ENCODE results near the gene GAB2. TPM values are rescaled to one million over a fixed set of nuclear protein-coding genes. Genes with fewer than 3 reads are reported as not detected.
A peak's percentile ranks its signal among the peaks of the same experiment; 100 is the strongest.

The GAB2 gene
- total RNA-seq, 1 donor from 2014 or later: 10.4 TPM

DNA sequence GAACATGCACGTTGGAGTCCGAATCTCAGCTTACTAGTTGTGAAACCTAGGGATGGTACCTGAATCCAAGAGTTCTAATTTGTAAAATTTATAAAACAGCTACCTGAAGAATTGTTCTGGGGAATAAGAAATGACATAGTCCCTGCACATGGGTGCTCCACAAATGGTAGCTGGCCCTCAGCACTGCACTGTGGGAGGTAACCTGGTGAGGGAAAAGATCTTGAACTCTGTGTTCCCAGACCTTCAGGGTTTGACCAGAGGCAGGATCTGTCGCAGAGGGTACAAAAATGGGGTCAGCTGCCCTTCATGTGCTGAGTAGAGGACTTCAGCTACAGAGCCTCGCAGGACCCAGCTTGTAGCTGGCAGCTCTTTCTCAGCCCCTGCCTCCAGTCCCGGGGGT is 155.4 kb downstream of the GAB2 start:
- Histone ChIP-seq H3K27ac (ENCODE audit: low read depth, low read length) (no peak overlapping the region), H3K36me3 (ENCODE audit: control insufficient read depth in 3 of 3, insufficient read depth in 3 of 3, low read length in 3 of 3) (no peaks in the 10 kb centered on the region), H3K9me3 (ENCODE audit: control insufficient read depth in 3 of 3, low read length in 3 of 3) (no peaks in the 10 kb centered on the region), H3K4me3 (ENCODE audit: low read length in 3 of 3) (no peak overlapping the region), H3K27me3 (ENCODE audit: control insufficient read depth in 3 of 3, insufficient read depth in 3 of 3, low read length in 3 of 3) (no peaks in the 10 kb centered on the region), H3K4me1 (ENCODE audit: control insufficient read depth in 3 of 3, insufficient read depth in 3 of 3, low read length in 3 of 3) (peaks cover 3 to 14% (median 12%) of the 10 kb centered on the region in 3 donors), H3K9ac (ENCODE audit: low read depth in 1 of 3, low read length in 3 of 3) (no peak overlapping the region)

DNA sequence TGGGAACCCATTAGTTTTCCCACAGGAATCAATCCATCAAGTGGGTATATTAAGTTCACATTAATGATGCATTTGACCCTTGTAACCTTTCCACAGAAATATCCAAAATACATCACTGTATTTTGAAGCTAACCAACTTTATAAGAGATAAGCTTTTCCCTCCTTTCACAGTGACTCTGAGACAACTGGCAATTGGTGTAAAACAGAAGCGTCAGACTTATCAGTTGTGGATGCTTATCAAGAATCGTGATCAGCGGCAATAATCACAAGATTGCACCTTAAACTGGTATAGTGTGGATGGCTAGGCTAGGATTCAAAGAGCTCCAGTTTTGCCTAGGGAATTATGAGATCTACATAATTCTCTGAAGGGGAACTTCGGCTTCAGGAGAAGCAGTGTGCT is 155.8 kb downstream of the GAB2 start:
- Histone ChIP-seq H3K27me3 (ENCODE audit: control insufficient read depth in 3 of 3, insufficient read depth in 3 of 3, low read length in 3 of 3) (no peaks in the 10 kb centered on the region), H3K9me3 (ENCODE audit: control insufficient read depth in 3 of 3, low read length in 3 of 3) (no peaks in the 10 kb centered on the region), H3K27ac (ENCODE audit: low read depth, low read length) (no peak overlapping the region), H3K4me3 (ENCODE audit: low read length in 3 of 3) (no peak overlapping the region), H3K36me3 (ENCODE audit: control insufficient read depth in 3 of 3, insufficient read depth in 3 of 3, low read length in 3 of 3) (no peaks in the 10 kb centered on the region), H3K4me1 (ENCODE audit: control insufficient read depth in 3 of 3, insufficient read depth in 3 of 3, low read length in 3 of 3) (peaks cover 7 to 14% (median 12%) of the 10 kb centered on the region in 3 donors), H3K9ac (ENCODE audit: low read depth in 1 of 3, low read length in 3 of 3) (no peak overlapping the region)

DNA sequence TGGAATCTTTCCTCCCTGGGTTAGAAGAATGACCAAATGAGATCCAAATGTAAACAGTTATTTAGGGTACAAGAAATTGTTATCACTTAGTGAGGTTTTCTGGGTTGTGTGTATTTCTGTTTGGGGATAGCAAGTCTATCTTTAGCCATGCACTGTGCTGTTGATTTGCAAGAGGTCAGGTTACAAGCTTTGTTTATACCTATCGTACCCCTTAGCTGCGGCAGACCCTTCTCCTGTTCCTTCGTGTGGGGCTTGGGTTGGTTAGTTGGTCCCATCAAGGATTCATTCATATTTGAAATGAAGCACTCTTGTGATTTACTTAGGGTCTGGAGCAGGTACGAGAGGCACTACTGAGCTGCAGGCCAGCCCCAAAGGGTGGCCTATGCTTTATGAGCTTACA is 156.3 kb downstream of the GAB2 start:
- H3K9ac ChIP-seq (ENCODE audit: low read depth in 1 of 3, low read length in 3 of 3): no peak overlapping the region
- peak overlapping the region in 1 of 3 donors; percentile 43 for H3K4me3 ChIP-seq (ENCODE audit: low read length in 3 of 3)
- no peaks in the 10 kb centered on the region for H3K9me3 ChIP-seq (ENCODE audit: control insufficient read depth in 3 of 3, low read length in 3 of 3)
- peaks cover 10 to 14% (median 12%) of the 10 kb centered on the region in 3 donors for H3K4me1 ChIP-seq (ENCODE audit: control insufficient read depth in 3 of 3, insufficient read depth in 3 of 3, low read length in 3 of 3)
- no peak overlapping the region for H3K27ac ChIP-seq (ENCODE audit: low read depth, low read length)
- H3K27me3 ChIP-seq (ENCODE audit: control insufficient read depth in 3 of 3, insufficient read depth in 3 of 3, low read length in 3 of 3): no peaks in the 10 kb centered on the region
- no peaks in the 10 kb centered on the region for H3K36me3 ChIP-seq (ENCODE audit: control insufficient read depth in 3 of 3, insufficient read depth in 3 of 3, low read length in 3 of 3)

DNA sequence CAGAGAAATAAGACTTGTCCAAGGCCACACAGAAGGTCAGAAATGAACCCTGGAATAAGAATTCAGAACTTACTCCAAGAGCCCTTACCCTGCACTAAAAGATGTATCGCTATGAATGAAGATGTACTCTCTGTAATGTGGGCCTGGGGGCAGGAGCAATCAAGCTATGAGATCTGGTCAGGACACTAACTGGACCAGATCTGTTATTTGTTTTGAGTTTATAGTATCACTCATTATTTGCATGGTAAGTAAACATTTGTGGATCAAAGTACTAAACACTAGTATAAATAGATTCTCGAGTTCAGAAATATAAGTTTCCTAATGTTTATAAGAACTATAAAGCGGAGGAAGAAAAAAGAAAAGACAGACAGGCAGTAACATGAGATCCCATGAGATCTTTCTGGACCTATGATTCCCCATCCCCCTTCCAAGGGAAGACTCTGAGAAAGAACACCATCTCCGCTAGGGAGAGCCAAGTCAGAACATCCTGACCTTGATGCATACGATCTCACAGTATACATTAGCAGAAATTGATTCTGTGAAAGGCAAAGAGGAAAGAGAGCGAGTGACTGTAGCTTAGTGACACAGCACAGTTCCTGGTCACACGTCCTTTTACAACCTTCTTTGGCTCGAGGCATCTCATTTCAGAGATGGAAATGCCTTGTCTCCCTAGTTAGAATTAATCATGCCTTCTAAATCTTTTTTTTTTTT is 157.7 kb downstream of the GAB2 start:
- Histone ChIP-seq H3K4me1 (ENCODE audit: control insufficient read depth in 3 of 3, insufficient read depth in 3 of 3, low read length in 3 of 3) (peaks cover 10 to 14% (median 12%) of the 10 kb centered on the region in 3 donors), H3K9ac (ENCODE audit: low read depth in 1 of 3, low read length in 3 of 3) (no peak overlapping the region), H3K36me3 (ENCODE audit: control insufficient read depth in 3 of 3, insufficient read depth in 3 of 3, low read length in 3 of 3) (no peaks in the 10 kb centered on the region), H3K4me3 (ENCODE audit: low read length in 3 of 3) (no peak overlapping the region), H3K9me3 (ENCODE audit: control insufficient read depth in 3 of 3, low read length in 3 of 3) (no peaks in the 10 kb centered on the region), H3K27ac (ENCODE audit: low read depth, low read length) (no peak overlapping the region), H3K27me3 (ENCODE audit: control insufficient read depth in 3 of 3, insufficient read depth in 3 of 3, low read length in 3 of 3) (no peaks in the 10 kb centered on the region)

DNA sequence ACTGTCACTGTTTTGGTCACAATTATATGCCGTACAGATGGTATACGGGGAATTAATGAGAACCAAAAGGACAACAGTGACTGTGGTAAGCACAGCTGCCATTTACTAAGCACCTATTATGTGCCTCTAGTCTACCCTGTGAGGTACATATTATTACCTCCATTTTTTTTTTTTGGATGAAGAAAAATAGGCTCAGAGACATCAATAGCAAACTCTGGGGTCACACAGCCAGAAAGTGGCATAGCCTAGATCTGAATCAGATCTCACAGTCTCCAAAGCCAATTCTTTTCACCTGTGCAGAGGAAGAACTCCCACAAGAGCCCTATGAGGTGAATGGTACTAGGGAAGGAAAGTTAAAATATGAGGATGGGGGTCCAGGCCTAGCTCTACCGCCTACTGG is 160.0 kb downstream of the GAB2 start:
- H3K27ac ChIP-seq (ENCODE audit: low read depth, low read length): no peak overlapping the region
- peaks cover 10 to 14% (median 12%) of the 10 kb centered on the region in 3 donors for H3K4me1 ChIP-seq (ENCODE audit: control insufficient read depth in 3 of 3, insufficient read depth in 3 of 3, low read length in 3 of 3)
- H3K36me3 ChIP-seq (ENCODE audit: control insufficient read depth in 3 of 3, insufficient read depth in 3 of 3, low read length in 3 of 3): no peaks in the 10 kb centered on the region
- no peaks in the 10 kb centered on the region for H3K27me3 ChIP-seq (ENCODE audit: control insufficient read depth in 3 of 3, insufficient read depth in 3 of 3, low read length in 3 of 3)
- no peak overlapping the region for H3K4me3 ChIP-seq (ENCODE audit: low read length in 3 of 3)
- H3K9ac ChIP-seq (ENCODE audit: low read depth in 1 of 3, low read length in 3 of 3): no peak overlapping the region
- no peaks in the 10 kb centered on the region for H3K9me3 ChIP-seq (ENCODE audit: control insufficient read depth in 3 of 3, low read length in 3 of 3)

DNA sequence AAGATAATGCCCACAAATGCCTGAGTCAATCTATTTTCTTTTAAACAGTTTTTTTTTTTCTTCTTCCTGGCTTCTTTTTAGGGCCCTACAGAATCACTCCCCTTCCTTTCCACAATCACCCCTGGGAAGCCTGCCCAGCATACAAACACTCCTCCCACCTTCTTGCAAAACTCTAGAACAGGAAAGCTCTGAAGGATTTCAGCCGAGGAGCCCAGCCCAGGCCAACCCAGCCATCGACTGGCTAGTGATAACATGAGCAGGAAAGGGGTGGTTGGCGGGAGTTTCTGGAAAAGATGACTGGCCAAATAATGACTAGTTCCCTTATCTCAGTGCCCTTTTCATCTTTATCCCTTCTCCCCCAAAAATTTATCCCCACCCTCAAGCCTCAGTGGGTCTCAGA is 160.7 kb downstream of the GAB2 start:
- Histone ChIP-seq H3K4me1 (ENCODE audit: control insufficient read depth in 3 of 3, insufficient read depth in 3 of 3, low read length in 3 of 3) (peaks cover 11 to 14% (median 13%) of the 10 kb centered on the region in 3 donors), H3K9me3 (ENCODE audit: control insufficient read depth in 3 of 3, low read length in 3 of 3) (no peaks in the 10 kb centered on the region), H3K27me3 (ENCODE audit: control insufficient read depth in 3 of 3, insufficient read depth in 3 of 3, low read length in 3 of 3) (no peaks in the 10 kb centered on the region), H3K27ac (ENCODE audit: low read depth, low read length) (no peak overlapping the region), H3K4me3 (ENCODE audit: low read length in 3 of 3) (no peak overlapping the region), H3K9ac (ENCODE audit: low read depth in 1 of 3, low read length in 3 of 3) (no peak overlapping the region), H3K36me3 (ENCODE audit: control insufficient read depth in 3 of 3, insufficient read depth in 3 of 3, low read length in 3 of 3) (no peaks in the 10 kb centered on the region)

DNA sequence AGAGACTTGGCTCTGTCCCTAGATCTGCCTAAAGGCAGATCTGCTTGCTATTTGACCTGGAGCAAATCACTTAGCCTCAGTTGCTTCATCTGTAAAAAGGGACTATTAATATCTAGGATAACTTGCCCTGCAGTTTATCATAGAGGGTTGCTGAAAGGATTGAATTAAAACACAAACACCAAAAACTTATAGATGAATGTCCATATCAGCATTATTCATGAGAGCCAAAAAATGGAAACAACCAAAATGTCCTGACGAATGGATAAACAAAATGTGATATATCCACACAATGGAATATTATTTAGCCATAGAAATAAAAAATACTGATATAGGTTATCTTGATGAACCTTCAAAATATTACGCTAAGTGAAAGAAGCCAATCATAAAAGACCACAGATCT is 161.7 kb downstream of the GAB2 start:
- H3K9me3 ChIP-seq (ENCODE audit: control insufficient read depth in 3 of 3, low read length in 3 of 3): no peaks in the 10 kb centered on the region
- H3K4me1 ChIP-seq (ENCODE audit: control insufficient read depth in 3 of 3, insufficient read depth in 3 of 3, low read length in 3 of 3): peaks cover 11 to 21% (median 14%) of the 10 kb centered on the region in 3 donors
- H3K36me3 ChIP-seq (ENCODE audit: control insufficient read depth in 3 of 3, insufficient read depth in 3 of 3, low read length in 3 of 3): no peaks in the 10 kb centered on the region
- H3K27ac ChIP-seq (ENCODE audit: low read depth, low read length): no peak overlapping the region
- no peaks in the 10 kb centered on the region for H3K27me3 ChIP-seq (ENCODE audit: control insufficient read depth in 3 of 3, insufficient read depth in 3 of 3, low read length in 3 of 3)
- no peak overlapping the region for H3K9ac ChIP-seq (ENCODE audit: low read depth in 1 of 3, low read length in 3 of 3)
- H3K4me3 ChIP-seq (ENCODE audit: low read length in 3 of 3): no peak overlapping the region

DNA sequence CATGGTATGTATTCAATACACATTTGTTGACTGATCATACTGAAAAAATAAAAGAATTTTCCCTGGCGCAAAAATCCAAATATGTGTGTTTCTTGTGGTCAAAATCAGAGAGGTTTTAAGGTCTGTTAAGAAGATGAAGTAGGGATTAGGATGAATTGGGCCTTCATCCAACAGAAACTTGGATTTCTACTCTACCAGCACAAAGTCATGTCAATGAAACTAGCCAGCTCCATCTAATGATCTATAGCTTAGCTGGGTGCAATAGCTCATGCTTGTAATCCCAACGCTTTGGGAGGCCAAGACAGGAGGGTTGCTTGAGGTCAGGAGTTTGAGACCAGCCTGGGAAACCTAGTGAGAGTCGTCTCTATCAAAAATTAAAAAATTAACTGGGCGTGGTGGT is 163.4 kb downstream of the GAB2 start:
- peaks cover 11 to 21% (median 16%) of the 10 kb centered on the region in 3 donors for H3K4me1 ChIP-seq (ENCODE audit: control insufficient read depth in 3 of 3, insufficient read depth in 3 of 3, low read length in 3 of 3)
- H3K9ac ChIP-seq (ENCODE audit: low read depth in 1 of 3, low read length in 3 of 3): no peak overlapping the region
- no peak overlapping the region for H3K27ac ChIP-seq (ENCODE audit: low read depth, low read length)
- no peaks in the 10 kb centered on the region for H3K27me3 ChIP-seq (ENCODE audit: control insufficient read depth in 3 of 3, insufficient read depth in 3 of 3, low read length in 3 of 3)
- no peaks in the 10 kb centered on the region for H3K9me3 ChIP-seq (ENCODE audit: control insufficient read depth in 3 of 3, low read length in 3 of 3)
- H3K36me3 ChIP-seq (ENCODE audit: control insufficient read depth in 3 of 3, insufficient read depth in 3 of 3, low read length in 3 of 3): no peaks in the 10 kb centered on the region
- no peak overlapping the region for H3K4me3 ChIP-seq (ENCODE audit: low read length in 3 of 3)

DNA sequence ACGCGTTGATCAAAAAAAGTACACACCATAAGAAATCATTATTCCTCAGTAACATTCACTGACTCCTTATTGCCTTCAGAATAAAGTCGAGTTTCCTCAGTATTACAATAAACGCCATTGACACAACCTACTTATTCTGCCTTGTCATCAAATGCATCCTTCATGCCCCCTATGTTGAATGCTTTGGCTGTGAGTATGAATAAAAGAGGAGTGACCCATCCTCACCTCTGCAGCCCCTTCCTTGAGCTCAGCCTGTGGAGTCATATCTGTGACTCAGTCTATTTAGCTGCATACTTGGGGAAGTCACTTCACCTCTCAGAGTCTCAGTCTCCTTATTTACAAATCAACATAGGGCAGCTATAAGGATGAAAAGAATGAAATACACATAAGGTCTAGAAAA is 163.8 kb downstream of the GAB2 start:
- Histone ChIP-seq H3K9ac (ENCODE audit: low read depth in 1 of 3, low read length in 3 of 3) (no peak overlapping the region), H3K9me3 (ENCODE audit: control insufficient read depth in 3 of 3, low read length in 3 of 3) (no peaks in the 10 kb centered on the region), H3K4me1 (ENCODE audit: control insufficient read depth in 3 of 3, insufficient read depth in 3 of 3, low read length in 3 of 3) (peaks cover 11 to 21% (median 16%) of the 10 kb centered on the region in 3 donors), H3K27me3 (ENCODE audit: control insufficient read depth in 3 of 3, insufficient read depth in 3 of 3, low read length in 3 of 3) (no peaks in the 10 kb centered on the region), H3K27ac (ENCODE audit: low read depth, low read length) (no peak overlapping the region), H3K36me3 (ENCODE audit: control insufficient read depth in 3 of 3, insufficient read depth in 3 of 3, low read length in 3 of 3) (peaks cover 0 to 2% (median 0%) of the 10 kb centered on the region in 3 donors), H3K4me3 (ENCODE audit: low read length in 3 of 3) (no peak overlapping the region)

DNA sequence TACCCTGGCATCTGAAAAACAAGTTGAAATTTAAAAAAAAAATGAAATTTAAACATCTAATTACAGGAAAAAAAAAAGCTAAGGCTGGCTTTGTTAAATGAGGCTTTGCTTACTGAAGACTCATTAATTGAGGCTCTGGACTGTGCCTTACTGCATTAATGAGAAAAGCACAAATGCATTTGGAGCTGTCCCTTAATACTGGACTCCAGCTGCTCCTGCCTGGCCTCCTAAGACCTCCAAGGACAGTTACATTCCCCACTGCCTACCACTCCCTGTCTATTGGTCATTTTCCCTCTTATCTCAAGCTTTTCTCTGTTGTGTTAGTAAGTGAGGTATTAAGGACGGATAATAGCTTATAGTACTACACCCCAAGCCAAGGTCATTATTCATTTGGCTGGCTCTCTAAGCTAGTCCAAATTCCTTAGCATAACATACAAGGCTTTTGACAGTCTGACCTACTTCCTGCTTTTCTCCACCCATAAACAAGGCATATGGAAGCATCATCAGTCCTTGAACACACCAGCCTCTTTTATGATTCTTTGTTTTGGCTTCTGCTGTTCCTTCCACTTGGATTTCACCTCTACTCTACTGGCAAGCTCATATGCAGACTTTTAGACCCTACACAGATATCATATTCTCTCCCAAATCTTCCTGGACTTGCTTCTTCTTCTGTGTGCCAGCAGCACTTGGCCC is 166.4 kb downstream of the GAB2 start:
- H3K4me1 ChIP-seq (ENCODE audit: control insufficient read depth in 3 of 3, insufficient read depth in 3 of 3, low read length in 3 of 3): peaks cover 7 to 13% (median 12%) of the 10 kb centered on the region in 3 donors
- H3K36me3 ChIP-seq (ENCODE audit: control insufficient read depth in 3 of 3, insufficient read depth in 3 of 3, low read length in 3 of 3): peaks cover 0 to 2% (median 0%) of the 10 kb centered on the region in 3 donors
- no peak overlapping the region for H3K4me3 ChIP-seq (ENCODE audit: low read length in 3 of 3)
- no peak overlapping the region for H3K27ac ChIP-seq (ENCODE audit: low read depth, low read length)
- H3K9me3 ChIP-seq (ENCODE audit: control insufficient read depth in 3 of 3, low read length in 3 of 3): no peaks in the 10 kb centered on the region
- no peaks in the 10 kb centered on the region for H3K27me3 ChIP-seq (ENCODE audit: control insufficient read depth in 3 of 3, insufficient read depth in 3 of 3, low read length in 3 of 3)
- H3K9ac ChIP-seq (ENCODE audit: low read depth in 1 of 3, low read length in 3 of 3): no peak overlapping the region
